ENCODE measurements around the gene TMEM229B. TPM values are rescaled to one million over a fixed set of nuclear protein-coding genes. Genes with fewer than 3 reads are reported as not detected.

Gene TMEM229B
- total RNA-seq, 1 experiment from 2014 or later: 1.6 TPM

DNA sequence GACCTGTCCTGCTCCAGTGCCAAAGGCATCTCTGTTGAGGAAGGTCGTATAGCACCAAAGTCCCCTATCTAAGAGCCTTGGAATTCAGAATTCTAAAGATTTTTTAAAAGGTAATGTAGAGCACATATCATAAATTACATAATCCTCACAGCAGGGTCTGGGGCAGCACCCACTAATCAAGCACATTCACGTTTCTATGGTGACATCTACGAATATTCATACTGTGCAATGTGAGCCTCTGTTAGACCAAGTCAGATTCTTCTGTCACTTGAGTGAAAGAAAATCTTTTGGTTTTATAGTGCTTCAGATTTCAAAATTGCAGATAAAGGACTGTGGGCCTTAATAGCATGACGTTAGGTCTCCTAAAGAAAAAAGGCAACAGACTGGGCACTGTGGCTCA lies 13.1 kb upstream of the TMEM229B start:
- no peaks in the 10 kb centered on the region for H3K9me3 ChIP-seq (ENCODE audit: insufficient read depth, low read depth)
- H3K9me2 ChIP-seq (ENCODE audit: insufficient read depth): no peaks in the 10 kb centered on the region
- no peaks in the 10 kb centered on the region for H3F3A ChIP-seq (ENCODE audit: insufficient read depth, low read depth)
- H3K27ac ChIP-seq: no peak overlapping the region
- no peaks in the 10 kb centered on the region for H3K4me1 ChIP-seq (replicated peaks; ENCODE audit: insufficient read depth)
- DNase-seq: no peak
- H4K20me1 ChIP-seq (ENCODE audit: insufficient read depth): no peaks in the 10 kb centered on the region
- no peaks in the 10 kb centered on the region for H3K27me3 ChIP-seq (ENCODE audit: insufficient read depth, low read depth)
- ChIA-PET CTCF (interaction anchor here (0.7 kb wide), 1 partner anchor 34 kb away, joined by 4 read pairs; no protein-coding TSS in a partner anchor), POLR2A (ENCODE audit: unreplicated experiment) (no interaction called here)
- no peak overlapping the region for H3K4me2 ChIP-seq
- no peak overlapping the region for H2AFZ ChIP-seq
- intact Hi-C loops (cut with micrococcal nuclease; ENCODE audit: unreplicated experiment): no loop called here
- H3K36me3 ChIP-seq (ENCODE audit: low read depth): no peaks in the 10 kb centered on the region
- no peak overlapping the region for H3K4me3 ChIP-seq
- no peaks in the 10 kb centered on the region for H3K79me2 ChIP-seq (ENCODE audit: low read depth)
- no TSS peak for BruUV-seq (replicated peaks)
- TF ChIP-seq EZH2 (IDR thresholded peaks at IDR 0.05; ENCODE audit: low read depth): no peak
- TF ChIP-seq CTCF (conservative IDR thresholded peaks at IDR 0.05): no peak

DNA sequence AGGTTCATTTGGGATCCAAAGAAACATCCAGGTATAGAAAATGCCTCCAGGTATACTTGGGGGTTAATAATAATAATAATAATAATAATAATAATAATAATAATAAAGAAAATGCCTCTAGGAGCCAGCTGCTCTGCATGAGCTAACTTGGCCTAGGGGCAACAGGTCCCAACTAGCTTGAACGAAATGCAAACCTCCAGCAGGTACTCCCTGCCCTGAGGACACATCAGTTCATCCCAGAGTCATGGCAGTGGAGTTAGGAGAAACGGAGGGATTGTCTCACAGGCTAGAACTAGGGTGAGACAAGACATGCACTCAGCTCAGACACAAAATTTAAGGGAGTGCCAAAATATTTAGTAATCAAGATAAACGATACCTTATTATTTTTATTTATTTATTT lies 12.5 kb upstream of the TMEM229B start:
- H3K4me1 ChIP-seq (replicated peaks; ENCODE audit: insufficient read depth): no peaks in the 10 kb centered on the region
- H3F3A ChIP-seq (ENCODE audit: insufficient read depth, low read depth): no peaks in the 10 kb centered on the region
- no peaks in the 10 kb centered on the region for H3K79me2 ChIP-seq (ENCODE audit: low read depth)
- H2AFZ ChIP-seq: no peak overlapping the region
- no peak overlapping the region for H3K27ac ChIP-seq
- no peak overlapping the region for H3K4me3 ChIP-seq
- no peaks in the 10 kb centered on the region for H3K27me3 ChIP-seq (ENCODE audit: insufficient read depth, low read depth)
- no peak for DNase-seq
- H3K4me2 ChIP-seq: no peak overlapping the region
- H3K9me3 ChIP-seq (ENCODE audit: insufficient read depth, low read depth): no peaks in the 10 kb centered on the region
- H4K20me1 ChIP-seq (ENCODE audit: insufficient read depth): no peaks in the 10 kb centered on the region
- no TSS peak for BruUV-seq (replicated peaks)
- H3K36me3 ChIP-seq (ENCODE audit: low read depth): no peaks in the 10 kb centered on the region
- H3K9me2 ChIP-seq (ENCODE audit: insufficient read depth): no peaks in the 10 kb centered on the region
- TF ChIP-seq CTCF (conservative IDR thresholded peaks at IDR 0.05) (no peak), EZH2 (IDR thresholded peaks at IDR 0.05; ENCODE audit: low read depth) (no peak)
- ChIA-PET POLR2A (ENCODE audit: unreplicated experiment) (no interaction called here), CTCF (interaction anchor here (0.8 kb wide), 1 partner anchor 13 kb away, joined by 3 read pairs; no protein-coding TSS in a partner anchor)
- intact Hi-C loops (cut with micrococcal nuclease; ENCODE audit: unreplicated experiment): no loop called here

- peaks cover 13% of the 10 kb centered on the region; the same call in 1 of the 2 replicates for H3K9me3 ChIP-seq (ENCODE audit: insufficient read depth, low read depth)
- no TSS peak for BruUV-seq (replicated peaks)
Measured at GRCh38 chr14:67497716-67498115, 9.2 kb upstream of the TMEM229B start.

More at GRCh38 chr14:67497716-67498115, 9.2 kb upstream of the TMEM229B start:
- ChIA-PET POLR2A (ENCODE audit: unreplicated experiment) (no interaction called here), CTCF (no interaction called here)
- no peak for DNase-seq
- intact Hi-C loops (cut with micrococcal nuclease; ENCODE audit: unreplicated experiment): no loop called here
- no peaks in the 10 kb centered on the region for H3K4me1 ChIP-seq (replicated peaks; ENCODE audit: insufficient read depth)
- TF ChIP-seq CTCF (conservative IDR thresholded peaks at IDR 0.05): no peak
- TF ChIP-seq EZH2 (IDR thresholded peaks at IDR 0.05; ENCODE audit: low read depth): no peak
- H3K27ac ChIP-seq: no peak overlapping the region
- H2AFZ ChIP-seq: no peak overlapping the region
- no peaks in the 10 kb centered on the region for H3K79me2 ChIP-seq (ENCODE audit: low read depth)
- H4K20me1 ChIP-seq (ENCODE audit: insufficient read depth): no peaks in the 10 kb centered on the region
- H3K4me3 ChIP-seq: no peak overlapping the region
- no peaks in the 10 kb centered on the region for H3K27me3 ChIP-seq (ENCODE audit: insufficient read depth, low read depth)
- no peaks in the 10 kb centered on the region for H3F3A ChIP-seq (ENCODE audit: insufficient read depth, low read depth)
- H3K4me2 ChIP-seq: no peak overlapping the region
- no peaks in the 10 kb centered on the region for H3K9me2 ChIP-seq (ENCODE audit: insufficient read depth)
- H3K36me3 ChIP-seq (ENCODE audit: low read depth): no peaks in the 10 kb centered on the region
